GM19035 (cell line): ENCODE results near the gene POLD1.
A peak's percentile ranks its signal among the peaks of the same experiment; 100 is the strongest.
"Not testable (repeated sequence)": the region's sequence is repeated elsewhere in the genome, so short reads cannot be mapped to it uniquely, and the experiment has no call there.

Experiments
- ATAC-seq: cut with Tn5 transposase; IDR thresholded peaks from one replicate; pipeline ENCODE4 v1.9.1; 2021; ENCODE audit not compliant: unreplicated experiment

POLD1 gene

GRCh38 chr19:50390295-50390694, 6.1 kb downstream of the POLD1 start:
- not testable (repeated sequence) for ATAC-seq

GRCh38 chr19:50390952-50391351, 6.8 kb downstream of the POLD1 start:
- ATAC-seq = not testable (repeated sequence)

- ATAC-seq = no peak
Observed at GRCh38 chr19:50392759-50393158, 8.6 kb downstream of the POLD1 start.

- ATAC-seq = no peak
Observed at GRCh38 chr19:50393589-50393988, 9.4 kb downstream of the POLD1 start.

GRCh38 chr19:50394017-50394416, 9.9 kb downstream of the POLD1 start:
- ATAC-seq = no peak

GRCh38 chr19:50398675-50399367, 14.7 kb downstream of the POLD1 start:
- ATAC-seq = no peak

- ATAC-seq = no peak
Observed at GRCh38 chr19:50399368-50399745, 15.2 kb downstream of the POLD1 start.

GRCh38 chr19:50401605-50402450, 17.7 kb downstream of the POLD1 start:
- no peak for ATAC-seq

- no peak for ATAC-seq
Observed at GRCh38 chr19:50402544-50403301, 18.6 kb downstream of the POLD1 start.

- ATAC-seq = no peak
Observed at GRCh38 chr19:50406156-50406820, 22.1 kb downstream of the POLD1 start.

GRCh38 chr19:50406829-50407228, 22.7 kb downstream of the POLD1 start:
- no peak for ATAC-seq

GRCh38 chr19:50409347-50409746, 25.2 kb downstream of the POLD1 start:
- no peak for ATAC-seq

GRCh38 chr19:50410109-50410508, 26.0 kb downstream of the POLD1 start:
- ATAC-seq = no peak

- no peak for ATAC-seq
Observed at GRCh38 chr19:50412419-50412818, 28.3 kb downstream of the POLD1 start.

GRCh38 chr19:50413096-50413495, 28.9 kb downstream of the POLD1 start:
- no peak for ATAC-seq

GRCh38 chr19:50413531-50413930, 29.4 kb downstream of the POLD1 start:
- ATAC-seq = no peak

GRCh38 chr19:50414864-50415660, 30.9 kb downstream of the POLD1 start:
- ATAC-seq = peak; percentile 27

GRCh38 chr19:50415661-50416033, 31.5 kb downstream of the POLD1 start:
- ATAC-seq = peak; percentile 48

- no peak for ATAC-seq
Observed at GRCh38 chr19:50416034-50416977, 32.2 kb downstream of the POLD1 start.
